ENCODE measurements around the gene LILRA2.
"Not testable (repeated sequence)": the region's sequence is repeated elsewhere in the genome, so short reads cannot be mapped to it uniquely, and the experiment has no call there.

The LILRA2 gene

GRCh38 chr19:54577334-54577733 is 3.7 kb downstream of the LILRA2 start:
- Histone ChIP-seq H3K27me3 (ENCODE audit: insufficient read depth, low read length, poor library complexity, severe bottlenecking) (no peaks in the 10 kb centered on the region), H3F3A (ENCODE audit: low read depth) (no peaks in the 10 kb centered on the region), H3K4me2 (ENCODE audit: low read depth, low read length, poor library complexity, severe bottlenecking) (no peak overlapping the region), H3K4me1 (ENCODE audit: insufficient read depth, low read length, poor library complexity, severe bottlenecking) (peaks cover 17% of the 10 kb centered on the region), H3K4me3 (ENCODE audit: low read length, poor library complexity, severe bottlenecking) (no peak overlapping the region), H3K9ac (ENCODE audit: low read depth, low read length, poor library complexity, severe bottlenecking) (no peak overlapping the region), H2AFZ (ENCODE audit: low read length) (no peak overlapping the region), H3K9me3 (ENCODE audit: insufficient read depth, low read depth, low read length) (no peaks in the 10 kb centered on the region), H3K36me3 (ENCODE audit: insufficient read depth, low read length) (no peaks in the 10 kb centered on the region), H3K79me2 (ENCODE audit: insufficient read depth, low read length) (no peaks in the 10 kb centered on the region), H4K20me1 (ENCODE audit: insufficient read depth, low read length, poor library complexity, severe bottlenecking) (no peaks in the 10 kb centered on the region), H3K9me2 (replicated peaks; ENCODE audit: low read depth, low read length) (no peaks in the 10 kb centered on the region)
- TF ChIP-seq EZH2phosphoT487 (IDR thresholded peaks at IDR 0.05; ENCODE audit: borderline replicate concordance) (no peak), CTCF (conservative IDR thresholded peaks at IDR 0.05; ENCODE audit: low read length) (no peak)

- H3K9me2 ChIP-seq (replicated peaks; ENCODE audit: low read depth, low read length); H3K4me1 ChIP-seq (ENCODE audit: insufficient read depth, low read length, poor library complexity, severe bottlenecking); H3F3A ChIP-seq (ENCODE audit: low read depth); H3K4me2 ChIP-seq (ENCODE audit: low read depth, low read length, poor library complexity, severe bottlenecking); H3K4me3 ChIP-seq (ENCODE audit: low read length, poor library complexity, severe bottlenecking); H3K9me3 ChIP-seq (ENCODE audit: insufficient read depth, low read depth, low read length); H3K36me3 ChIP-seq (ENCODE audit: insufficient read depth, low read length); H3K79me2 ChIP-seq (ENCODE audit: insufficient read depth, low read length); H4K20me1 ChIP-seq (ENCODE audit: insufficient read depth, low read length, poor library complexity, severe bottlenecking); H3K27me3 ChIP-seq (ENCODE audit: insufficient read depth, low read length, poor library complexity, severe bottlenecking); H2AFZ ChIP-seq (ENCODE audit: low read length); H3K9ac ChIP-seq (ENCODE audit: low read depth, low read length, poor library complexity, severe bottlenecking): not testable (repeated sequence)
These were observed 4.7 kb downstream of the LILRA2 start for GRCh38 chr19:54578268-54578667.

GRCh38 chr19:54586397-54586796 is 12.8 kb downstream of the LILRA2 start:
- no peaks in the 10 kb centered on the region for H4K20me1 ChIP-seq (ENCODE audit: insufficient read depth, low read length, poor library complexity, severe bottlenecking)
- H3K9me3 ChIP-seq (ENCODE audit: insufficient read depth, low read depth, low read length) = no peaks in the 10 kb centered on the region
- no peaks in the 10 kb centered on the region for H3F3A ChIP-seq (ENCODE audit: low read depth)
- no peaks in the 10 kb centered on the region for H3K9me2 ChIP-seq (replicated peaks; ENCODE audit: low read depth, low read length)
- H3K9ac ChIP-seq (ENCODE audit: low read depth, low read length, poor library complexity, severe bottlenecking) = no peak overlapping the region
- no peaks in the 10 kb centered on the region for H3K4me1 ChIP-seq (ENCODE audit: insufficient read depth, low read length, poor library complexity, severe bottlenecking)
- no peaks in the 10 kb centered on the region for H3K27me3 ChIP-seq (ENCODE audit: insufficient read depth, low read length, poor library complexity, severe bottlenecking)
- no peak overlapping the region for H3K4me2 ChIP-seq (ENCODE audit: low read depth, low read length, poor library complexity, severe bottlenecking)
- TF ChIP-seq CTCF (conservative IDR thresholded peaks at IDR 0.05; ENCODE audit: low read length) (no peak), EZH2phosphoT487 (IDR thresholded peaks at IDR 0.05; ENCODE audit: borderline replicate concordance) (no peak)
- H3K36me3 ChIP-seq (ENCODE audit: insufficient read depth, low read length) = no peaks in the 10 kb centered on the region
- H3K4me3 ChIP-seq (ENCODE audit: low read length, poor library complexity, severe bottlenecking) = no peak overlapping the region
- no peak overlapping the region for H2AFZ ChIP-seq (ENCODE audit: low read length)
- no peaks in the 10 kb centered on the region for H3K79me2 ChIP-seq (ENCODE audit: insufficient read depth, low read length)

- no peaks in the 10 kb centered on the region for H3K27me3 ChIP-seq (ENCODE audit: insufficient read depth, low read length, poor library complexity, severe bottlenecking)
- H3K4me2 ChIP-seq (ENCODE audit: low read depth, low read length, poor library complexity, severe bottlenecking) = no peak overlapping the region
- H3K79me2 ChIP-seq (ENCODE audit: insufficient read depth, low read length) = no peaks in the 10 kb centered on the region
- H3K4me1 ChIP-seq (ENCODE audit: insufficient read depth, low read length, poor library complexity, severe bottlenecking) = no peaks in the 10 kb centered on the region
- no peaks in the 10 kb centered on the region for H3K36me3 ChIP-seq (ENCODE audit: insufficient read depth, low read length)
- H3K4me3 ChIP-seq (ENCODE audit: low read length, poor library complexity, severe bottlenecking) = no peak overlapping the region
- H3K9me3 ChIP-seq (ENCODE audit: insufficient read depth, low read depth, low read length) = no peaks in the 10 kb centered on the region
- H3K9me2 ChIP-seq (replicated peaks; ENCODE audit: low read depth, low read length) = no peaks in the 10 kb centered on the region
- no peaks in the 10 kb centered on the region for H4K20me1 ChIP-seq (ENCODE audit: insufficient read depth, low read length, poor library complexity, severe bottlenecking)
- no peak overlapping the region for H3K9ac ChIP-seq (ENCODE audit: low read depth, low read length, poor library complexity, severe bottlenecking)
- H2AFZ ChIP-seq (ENCODE audit: low read length) = no peak overlapping the region
- no peaks in the 10 kb centered on the region for H3F3A ChIP-seq (ENCODE audit: low read depth)
- TF ChIP-seq EZH2phosphoT487 (IDR thresholded peaks at IDR 0.05; ENCODE audit: borderline replicate concordance) = no peak
- no peak for TF ChIP-seq CTCF (conservative IDR thresholded peaks at IDR 0.05; ENCODE audit: low read length)
These were observed 13.4 kb downstream of the LILRA2 start for GRCh38 chr19:54587026-54587425.

- not testable (repeated sequence) for H3F3A ChIP-seq (ENCODE audit: low read depth); H3K9ac ChIP-seq (ENCODE audit: low read depth, low read length, poor library complexity, severe bottlenecking); H3K4me1 ChIP-seq (ENCODE audit: insufficient read depth, low read length, poor library complexity, severe bottlenecking); H3K9me3 ChIP-seq (ENCODE audit: insufficient read depth, low read depth, low read length); H3K4me2 ChIP-seq (ENCODE audit: low read depth, low read length, poor library complexity, severe bottlenecking); H4K20me1 ChIP-seq (ENCODE audit: insufficient read depth, low read length, poor library complexity, severe bottlenecking); H2AFZ ChIP-seq (ENCODE audit: low read length); H3K27me3 ChIP-seq (ENCODE audit: insufficient read depth, low read length, poor library complexity, severe bottlenecking); H3K36me3 ChIP-seq (ENCODE audit: insufficient read depth, low read length); H3K4me3 ChIP-seq (ENCODE audit: low read length, poor library complexity, severe bottlenecking); H3K79me2 ChIP-seq (ENCODE audit: insufficient read depth, low read length); H3K9me2 ChIP-seq (replicated peaks; ENCODE audit: low read depth, low read length)
These were observed 19.9 kb downstream of the LILRA2 start, which contains the start of gene LILRA1 for GRCh38 chr19:54593445-54593844. Gene LILRA1, plus strand, starts transcription at chr19:54593632. Its CDS starts 613 bp downstream, at chr19:54594245.

Data from Loucy (cell line).